ENCODE data around the gene SYNGR4. TPM values are rescaled to one million over a fixed set of nuclear protein-coding genes. Genes with fewer than 3 reads are reported as not detected.

SYNGR4 gene
- total and polyA plus RNA-seq, 2 donors (not counting 1 experiment from before 2014, with no cell fraction given) = not detected

DNA sequence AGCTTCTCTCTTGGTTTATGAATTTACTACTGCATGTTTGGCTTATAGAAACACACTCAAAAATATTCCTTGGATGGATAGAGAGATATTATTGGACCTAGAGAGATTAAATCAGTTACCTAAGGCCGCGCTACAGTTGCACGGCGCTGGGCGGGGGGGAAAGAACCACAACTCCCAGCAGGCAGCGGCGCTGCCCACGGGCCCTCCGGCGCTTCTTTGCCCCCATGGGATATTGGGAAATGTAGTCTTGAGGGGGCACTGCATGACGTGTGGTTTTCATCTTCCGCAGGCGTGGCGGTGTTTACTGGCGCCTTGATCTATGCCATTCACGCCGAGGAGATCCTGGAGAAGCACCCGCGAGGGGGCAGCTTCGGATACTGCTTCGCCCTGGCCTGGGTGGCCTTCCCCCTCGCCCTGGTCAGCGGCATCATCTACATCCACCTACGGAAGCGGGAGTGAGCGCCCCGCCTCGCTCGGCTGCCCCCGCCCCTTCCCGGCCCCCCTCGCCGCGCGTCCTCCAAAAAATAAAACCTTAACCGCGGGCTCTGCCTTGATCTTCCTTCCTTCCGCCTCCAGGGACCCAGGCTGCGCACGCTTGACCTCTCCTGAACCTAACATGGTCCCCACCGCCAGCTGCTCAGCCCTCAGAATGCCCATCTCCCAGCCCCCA, 34.0 kb upstream of the SYNGR4 start:
- H3K79me2 ChIP-seq (ENCODE audit: control insufficient read depth, insufficient read depth, low read length) = peaks cover 51% of the 10 kb centered on the region
- intact Hi-C loops (cut with micrococcal nuclease) = loop anchor here (5.0 kb wide), 3 partner anchors 158 to 1997 kb away; partner anchors contain the start of genes CALM3, KCNC3, LIG1 and ZSWIM9
- TF ChIP-seq EZH2 (IDR thresholded peaks at IDR 0.05; ENCODE audit: borderline replicate concordance, insufficient read depth, low read depth, low read length, poor library complexity, severe bottlenecking) (no peak), CTCF (IDR thresholded peaks at IDR 0.05) (peak; percentile 12)
- H3K4me1 Mint-ChIP-seq = peaks cover 72% of the 10 kb centered on the region
- peaks cover 62 to 82% of the 10 kb centered on the region in 2 donors for H3K4me1 ChIP-seq (ENCODE audit: control insufficient read depth in 2 of 2, insufficient read depth in 2 of 2, low read length in 2 of 2)
- peaks cover 0 to 4% (median 2%) of the 10 kb centered on the region in 3 donors for H3K9me3 ChIP-seq (ENCODE audit: control extremely low read depth in 1 of 3, control insufficient read depth in 2 of 3, insufficient read depth in 1 of 3, low read length in 2 of 3)
- WGBS (ENCODE audit: insufficient coverage) = 3% methylated on average over 41 of the region's 41 CpGs
- peak overlapping the region; percentile 76 for H3K4me3 Mint-ChIP-seq
- H4K20me1 ChIP-seq (ENCODE audit: control insufficient read depth, insufficient read depth, low read length, poor library complexity, severe bottlenecking) = peaks cover 52% of the 10 kb centered on the region
- ChIA-PET POLR2A (interaction anchor here (0.6 to 6.6 kb wide), 4 partner anchors 9 to 313 kb away, joined by 3 to 180 read pairs (median 4); partner anchors contain the start of genes CARD8 and EMP3), CTCF (interaction anchor here (0.7 to 11.5 kb wide), 5 partner anchors 11 to 279 kb away, joined by 3 to 345 read pairs (median 4); partner anchors contain the start of genes EMP3 and KDELR1)
- peak overlapping the region; percentile 88 for H3K27ac Mint-ChIP-seq
- H2AFZ ChIP-seq (ENCODE audit: insufficient read depth, low read depth, low read length, poor library complexity, severe bottlenecking) = no peak overlapping the region
- peak; percentile 92 for DNase-seq
- peak overlapping the region; percentile 72 for H3K4me2 ChIP-seq (replicated peaks; ENCODE audit: low read depth, low read length, poor library complexity, severe bottlenecking)
- peak overlapping the region; percentile 26 to 53 (median 43) for H3K4me3 ChIP-seq (ENCODE audit: control extremely low read depth in 1 of 5, extremely low read depth in 1 of 5, insufficient read depth in 1 of 5, low read depth in 2 of 5, low read length in 4 of 5)
- H3K27ac ChIP-seq (ENCODE audit: low read length in 2 of 2) = peak overlapping the region; percentile 70 to 79
- H3K9me3 Mint-ChIP-seq (ENCODE audit: insufficient read depth) = no peaks in the 10 kb centered on the region
- H3K36me3 ChIP-seq (replicated peaks in 1 of 2; ENCODE audit: control extremely low read depth in 1 of 2, control insufficient read depth in 1 of 2, extremely low read depth in 1 of 2, insufficient read depth in 2 of 2, low read length in 1 of 2) = peaks cover 0 to 42% of the 10 kb centered on the region in 2 experiments
- H3K9ac ChIP-seq (ENCODE audit: low read length) = peak overlapping the region; percentile 46
- peak; percentile 29 for ATAC-seq (ENCODE audit: low read depth)
- no peaks in the 10 kb centered on the region for H3K27me3 ChIP-seq (replicated peaks in 1 of 4; ENCODE audit: control extremely low read depth in 1 of 4, control insufficient read depth in 3 of 4, insufficient read depth in 4 of 4, low read length in 3 of 4)
- H3K27me3 Mint-ChIP-seq = no peaks in the 10 kb centered on the region

GRCh38 chr19:48332351-48332661, 31.9 kb upstream of the SYNGR4 start:
- TF ChIP-seq CTCF (IDR thresholded peaks at IDR 0.05) (no peak), EZH2 (IDR thresholded peaks at IDR 0.05; ENCODE audit: borderline replicate concordance, insufficient read depth, low read depth, low read length, poor library complexity, severe bottlenecking) (no peak)
- peak overlapping the region; percentile 95 for H3K27ac Mint-ChIP-seq
- Histone ChIP-seq H2AFZ (ENCODE audit: insufficient read depth, low read depth, low read length, poor library complexity, severe bottlenecking) (peak overlapping the region; percentile 17), H4K20me1 (ENCODE audit: control insufficient read depth, insufficient read depth, low read length, poor library complexity, severe bottlenecking) (peaks cover 36% of the 10 kb centered on the region), H3K36me3 (replicated peaks in 1 of 2; ENCODE audit: control extremely low read depth in 1 of 2, control insufficient read depth in 1 of 2, extremely low read depth in 1 of 2, insufficient read depth in 2 of 2, low read length in 1 of 2) (peaks cover 0 to 38% of the 10 kb centered on the region in 2 experiments), H3K9me3 (ENCODE audit: control extremely low read depth in 1 of 3, control insufficient read depth in 2 of 3, insufficient read depth in 1 of 3, low read length in 2 of 3) (peaks cover 0 to 4% (median 2%) of the 10 kb centered on the region in 3 donors), H3K79me2 (ENCODE audit: control insufficient read depth, insufficient read depth, low read length) (peaks cover 29% of the 10 kb centered on the region), H3K4me1 (ENCODE audit: control insufficient read depth in 2 of 2, insufficient read depth in 2 of 2, low read length in 2 of 2) (peaks cover 55 to 68% of the 10 kb centered on the region in 2 donors), H3K27me3 (replicated peaks in 1 of 4; ENCODE audit: control extremely low read depth in 1 of 4, control insufficient read depth in 3 of 4, insufficient read depth in 4 of 4, low read length in 3 of 4) (no peaks in the 10 kb centered on the region), H3K9ac (ENCODE audit: low read length) (peak overlapping the region; percentile 54), H3K4me3 (ENCODE audit: control extremely low read depth in 1 of 5, extremely low read depth in 1 of 5, insufficient read depth in 1 of 5, low read depth in 2 of 5, low read length in 4 of 5) (peak overlapping the region in 4 of 5 experiments; percentile 28 to 94 (median 56)), H3K27ac (ENCODE audit: low read length in 2 of 2) (peak overlapping the region; percentile 21 to 47), H3K4me2 (replicated peaks; ENCODE audit: low read depth, low read length, poor library complexity, severe bottlenecking) (peak overlapping the region; percentile 96)
- intact Hi-C loops (cut with micrococcal nuclease) = loop anchor here (5.0 kb wide), 3 partner anchors 160 to 1995 kb away; partner anchors contain the start of genes CALM3, KCNC3, LIG1 and ZSWIM9
- peaks cover 60% of the 10 kb centered on the region for H3K4me1 Mint-ChIP-seq
- H3K4me3 Mint-ChIP-seq = peak overlapping the region; percentile 98
- ChIA-PET CTCF (interaction anchor here (0.6 to 11.5 kb wide), 12 partner anchors 13 to 277 kb away, joined by 3 to 345 read pairs (median 6); partner anchors contain the start of genes EMP3, SYNGR4 and TMEM143), POLR2A (interaction anchor here (0.6 to 6.6 kb wide), 3 partner anchors 12 to 1076 kb away, joined by 4 to 180 read pairs (median 5); partner anchors contain the start of genes CCDC9 and EMP3)
- DNase-seq = no peak
- no peaks in the 10 kb centered on the region for H3K9me3 Mint-ChIP-seq (ENCODE audit: insufficient read depth)
- no peak for ATAC-seq (ENCODE audit: low read depth)
- no peaks in the 10 kb centered on the region for H3K27me3 Mint-ChIP-seq
- WGBS (ENCODE audit: insufficient coverage) = no CpG with 5 or more reads among the region's 6 CpGs
